Astrocyte (in vitro differentiated cells and primary cell): ENCODE measurements around the gene APOBEC3B. TPM values are rescaled to one million over a fixed set of nuclear protein-coding genes. Genes with fewer than 3 reads are reported as not detected.
"Not testable (repeated sequence)": the region's sequence is repeated elsewhere in the genome, so short reads cannot be mapped to it uniquely, and the experiment has no call there.

Experiments used
- DNase-seq: peaks from one replicate; pipeline ENCODE4 v3.0.0-alpha.2; 2010; ENCODE audit warnings: low read depth
- FAIRE-seq: peaks from 2 replicates; lab custom pipeline; 2011; peaks lifted over from hg19 to GRCh38; lab: Jason Lieb, UNC
- H2AFZ ChIP-seq: 2 replicates; pipeline ENCODE4 v1.6.0; 2012; ENCODE audit warnings: low read depth, low read length, inconsistent platforms
- H3K27ac ChIP-seq: 2 replicates; pipeline ENCODE4 v1.5.1; 2011; ENCODE audit warnings: low read depth, low read length, inconsistent platforms
- H3K27me3 ChIP-seq: 2 replicates; pipeline ENCODE4 v1.6.0; 2011; ENCODE audit warnings: low read length, inconsistent platforms; ENCODE audit not compliant: insufficient read depth
- H3K36me3 ChIP-seq: 2 replicates; pipeline ENCODE4 v1.5.1; 2011; ENCODE audit warnings: low read length, inconsistent platforms; ENCODE audit not compliant: insufficient read depth
- H3K4me1 ChIP-seq: 2 replicates; pipeline ENCODE4 v1.5.1; 2011; ENCODE audit warnings: low read length, inconsistent platforms; ENCODE audit not compliant: insufficient read depth
- H3K4me2 ChIP-seq: 2 replicates; pipeline ENCODE4 v1.6.0; 2012; ENCODE audit warnings: low read length, inconsistent platforms
- H3K4me3 ChIP-seq: 2 replicates; pipeline ENCODE4 v1.5.1; 2011; ENCODE audit warnings: low read depth, mild to moderate bottlenecking, low read length, inconsistent platforms; ENCODE audit not compliant: insufficient read depth
- H3K79me2 ChIP-seq: 2 replicates; pipeline ENCODE4 v1.6.0; 2012; ENCODE audit warnings: mild to moderate bottlenecking, low read length, inconsistent platforms; ENCODE audit not compliant: insufficient read depth
- H3K9ac ChIP-seq: 2 replicates; pipeline ENCODE4 v1.6.0; 2012; ENCODE audit warnings: mild to moderate bottlenecking, low read length, inconsistent platforms
- H3K9me3 ChIP-seq: 2 replicates; pipeline ENCODE4 v1.5.1; 2012; ENCODE audit warnings: low read depth, mild to moderate bottlenecking, low read length, inconsistent platforms; ENCODE audit not compliant: insufficient read depth
- H4K20me1 ChIP-seq: 2 replicates; pipeline ENCODE4 v1.6.0; 2012; ENCODE audit warnings: low read length, inconsistent platforms; ENCODE audit not compliant: insufficient read depth
- H3K27ac Mint-ChIP-seq: one replicate; pipeline ENCODE4 v1.8.0; 2021; ENCODE audit warnings: mild to moderate bottlenecking, mixed read lengths; ENCODE audit not compliant: unreplicated experiment
- H3K27me3 Mint-ChIP-seq: one replicate; pipeline ENCODE4 v1.8.0; 2021; ENCODE audit warnings: low read depth, mixed read lengths; ENCODE audit not compliant: unreplicated experiment
- H3K36me3 Mint-ChIP-seq: one replicate; pipeline ENCODE4 v1.8.0; 2021; ENCODE audit warnings: low read depth, mixed read lengths; ENCODE audit not compliant: unreplicated experiment
- H3K4me1 Mint-ChIP-seq: one replicate; pipeline ENCODE4 v1.8.0; 2021; ENCODE audit warnings: low read depth, mixed read lengths; ENCODE audit not compliant: unreplicated experiment
- H3K4me3 Mint-ChIP-seq: one replicate; pipeline ENCODE4 v1.8.0; 2021; ENCODE audit warnings: mild to moderate bottlenecking, moderate library complexity, mixed read lengths; ENCODE audit not compliant: unreplicated experiment
- H3K9me3 Mint-ChIP-seq: one replicate; pipeline ENCODE4 v1.8.0; 2021; ENCODE audit warnings: mild to moderate bottlenecking, mixed read lengths; ENCODE audit not compliant: unreplicated experiment
- CTCF ChIP-seq: IDR thresholded peaks from 2 replicates; pipeline ENCODE4 v1.5.1; 2011; ENCODE audit warnings: low read depth, mild to moderate bottlenecking, inconsistent platforms, low read length, moderate library complexity; ENCODE audit not compliant: insufficient read depth
- EZH2 ChIP-seq: IDR thresholded peaks from 2 replicates; pipeline ENCODE4 v1.6.1; 2012; ENCODE audit warnings: mild to moderate bottlenecking, low read length, inconsistent platforms; ENCODE audit not compliant: insufficient read depth
- total RNA-seq: library from RNA; stranded (reverse); gene quantifications from 2 replicates; pipeline ENCODE4 v1.2.1, GENCODE V29; 2021

The APOBEC3B gene
- total RNA-seq, 1 donor from 2014 or later: 3.0 TPM

- Mint-ChIP-seq H3K27me3 (peaks cover 5% of the 10 kb centered on the region), H3K27ac (no peak overlapping the region), H3K36me3 (peaks cover under 1% of the 10 kb centered on the region), H3K4me3 (no peak overlapping the region), H3K9me3 (no peaks in the 10 kb centered on the region), H3K4me1 (no peaks in the 10 kb centered on the region)
- no peaks in the 10 kb centered on the region for H3K27me3 ChIP-seq
- FAIRE-seq (no peak), DNase-seq (no peak)
- no peak overlapping the region for H2AFZ ChIP-seq
- H3K36me3 ChIP-seq: no peaks in the 10 kb centered on the region
- no peak overlapping the region for H3K9ac ChIP-seq
- H4K20me1 ChIP-seq: no peaks in the 10 kb centered on the region
- H3K9me3 ChIP-seq: no peaks in the 10 kb centered on the region
- no peak overlapping the region for H3K27ac ChIP-seq
- no peak overlapping the region for H3K4me2 ChIP-seq
- no peak for TF ChIP-seq EZH2
- no peak for TF ChIP-seq CTCF
- no peak overlapping the region for H3K4me3 ChIP-seq
- no peaks in the 10 kb centered on the region for H3K79me2 ChIP-seq
- H3K4me1 ChIP-seq: no peaks in the 10 kb centered on the region
Observed at GRCh38 chr22:39029227-39029626, 47.1 kb downstream of the APOBEC3B start.

- FAIRE-seq: no peak
- H4K20me1 ChIP-seq: no peaks in the 10 kb centered on the region
- Mint-ChIP-seq H3K27ac (no peak overlapping the region), H3K4me3 (no peak overlapping the region), H3K36me3 (no peaks in the 10 kb centered on the region), H3K9me3 (no peaks in the 10 kb centered on the region), H3K4me1 (no peaks in the 10 kb centered on the region), H3K27me3 (peaks cover 3% of the 10 kb centered on the region)
- DNase-seq: no peak
- no peaks in the 10 kb centered on the region for H3K27me3 ChIP-seq
- H3K9ac ChIP-seq: no peak overlapping the region
- no peak overlapping the region for H2AFZ ChIP-seq
- H3K9me3 ChIP-seq: no peaks in the 10 kb centered on the region
- H3K27ac ChIP-seq: no peak overlapping the region
- H3K4me2 ChIP-seq: no peak overlapping the region
- H3K79me2 ChIP-seq: no peaks in the 10 kb centered on the region
- no peak overlapping the region for H3K4me3 ChIP-seq
- TF ChIP-seq CTCF: no peak
- TF ChIP-seq EZH2: no peak
- no peaks in the 10 kb centered on the region for H3K36me3 ChIP-seq
- H3K4me1 ChIP-seq: no peaks in the 10 kb centered on the region
Observed at GRCh38 chr22:39030705-39031104, 48.6 kb downstream of the APOBEC3B start.

GRCh38 chr22:39031434-39032295, 49.5 kb downstream of the APOBEC3B start:
- H3K27ac Mint-ChIP-seq, H4K20me1 ChIP-seq, H3K9ac ChIP-seq, H3K9me3 Mint-ChIP-seq, H3K27ac ChIP-seq, H3K4me3 ChIP-seq, H3K79me2 ChIP-seq, H3K36me3 ChIP-seq, H2AFZ ChIP-seq, DNase-seq, H3K4me1 Mint-ChIP-seq, H3K4me3 Mint-ChIP-seq, H3K4me2 ChIP-seq, H3K9me3 ChIP-seq, H3K27me3 Mint-ChIP-seq, FAIRE-seq, H3K27me3 ChIP-seq, H3K36me3 Mint-ChIP-seq, H3K4me1 ChIP-seq: not testable (repeated sequence)

GRCh38 chr22:39037071-39037470, 54.9 kb downstream of the APOBEC3B start:
- not testable (repeated sequence) for H4K20me1 ChIP-seq, H3K79me2 ChIP-seq, H3K4me3 Mint-ChIP-seq, H3K36me3 ChIP-seq, H3K27me3 Mint-ChIP-seq, H3K4me1 ChIP-seq, H3K4me1 Mint-ChIP-seq, H3K27ac ChIP-seq, FAIRE-seq, H3K9me3 Mint-ChIP-seq, DNase-seq, H3K9ac ChIP-seq, H3K9me3 ChIP-seq, H3K4me3 ChIP-seq, H3K27ac Mint-ChIP-seq, H3K4me2 ChIP-seq, H2AFZ ChIP-seq, H3K27me3 ChIP-seq, H3K36me3 Mint-ChIP-seq
